ENCODE results near the gene TNNC2. TPM values are rescaled to one million over a fixed set of nuclear protein-coding genes. Genes with fewer than 3 reads are reported as not detected.
"Not testable (repeated sequence)": the region's sequence is repeated elsewhere in the genome, so short reads cannot be mapped to it uniquely, and the experiment has no call there.

TNNC2 gene
- total RNA-seq, 1 donor from 2014 or later = not detected

GRCh38 chr20:45848969-45849582, 22.0 kb upstream of the TNNC2 start:
- DNase-seq (ENCODE audit: low read depth) = no peak

- no peak for DNase-seq (ENCODE audit: low read depth)
Observed at GRCh38 chr20:45848421-45848820, 21.3 kb upstream of the TNNC2 start.

GRCh38 chr20:45845452-45845851, 18.3 kb upstream of the TNNC2 start:
- DNase-seq (ENCODE audit: low read depth) = no peak

GRCh38 chr20:45843506-45843905, 16.4 kb upstream of the TNNC2 start:
- DNase-seq (ENCODE audit: low read depth) = no peak

GRCh38 chr20:45842169-45842812, 15.2 kb upstream of the TNNC2 start:
- no peak for DNase-seq (ENCODE audit: low read depth)

- DNase-seq (ENCODE audit: low read depth) = no peak
Observed at GRCh38 chr20:45841407-45842129, 14.5 kb upstream of the TNNC2 start.

- DNase-seq (ENCODE audit: low read depth) = no peak
Observed at GRCh38 chr20:45840700-45841198, 13.6 kb upstream of the TNNC2 start.

- DNase-seq (ENCODE audit: low read depth) = no peak
Observed at GRCh38 chr20:45836841-45837240, 9.7 kb upstream of the TNNC2 start.

GRCh38 chr20:45835825-45836224, 8.7 kb upstream of the TNNC2 start:
- DNase-seq (ENCODE audit: low read depth) = no peak

GRCh38 chr20:45835329-45835765, 8.2 kb upstream of the TNNC2 start:
- DNase-seq (ENCODE audit: low read depth) = no peak

- no peak for DNase-seq (ENCODE audit: low read depth)
Observed at GRCh38 chr20:45834797-45835161, 7.7 kb upstream of the TNNC2 start.

- DNase-seq (ENCODE audit: low read depth) = peak; percentile 23
Observed at GRCh38 chr20:45833883-45834796, 7.0 kb upstream of the TNNC2 start.

- peak; percentile 81 for DNase-seq (ENCODE audit: low read depth)
Observed at GRCh38 chr20:45833030-45833882, 6.1 kb upstream of the TNNC2 start, which contains the start of gene SNX21. Gene SNX21 (plus strand): TSS chr20:45833799. CDS start chr20:45833920, 121 bp downstream.

- no peak for DNase-seq (ENCODE audit: low read depth)
Observed at GRCh38 chr20:45832619-45833018, 5.5 kb upstream of the TNNC2 start.

- not testable (repeated sequence) for DNase-seq (ENCODE audit: low read depth)
Observed at GRCh38 chr20:45829673-45830106, 2.6 kb upstream of the TNNC2 start.

- no peak for DNase-seq (ENCODE audit: low read depth)
Observed at GRCh38 chr20:45828589-45828988, 1.5 kb upstream of the TNNC2 start.

- DNase-seq (ENCODE audit: low read depth) = no peak
Observed at GRCh38 chr20:45827712-45828111, 600 bp upstream of the TNNC2 start.

GRCh38 chr20:45826381-45827019, 612 bp downstream of the TNNC2 start:
- no peak for DNase-seq (ENCODE audit: low read depth)

GRCh38 chr20:45823949-45824835, 2.9 kb downstream of the TNNC2 start:
- peak; percentile 24 for DNase-seq (ENCODE audit: low read depth)

Measured in renal cortical epithelial cell (primary cell).